KMS-11 (cell line): ENCODE data around the gene ZNF740.

Experiments
- H2AFZ ChIP-seq: fragments of 200-600 bp; sonication (generic); 2 replicates; pipeline ENCODE4 v1.6.1; 2016; ENCODE audit warnings: antibody characterized with exemption, mixed run types, low read depth
- H3K27ac ChIP-seq: fragments of 200-600 bp; sonication (generic); 2 replicates; pipeline ENCODE4 v1.6.1; 2016; ENCODE audit warnings: mild to moderate bottlenecking, mixed run types
- H3K27me3 ChIP-seq: fragments of 200-600 bp; sonication (generic); 2 replicates; pipeline ENCODE4 v1.6.1; 2017; ENCODE audit warnings: mild to moderate bottlenecking, low read depth, mixed run types, moderate library complexity; ENCODE audit not compliant: insufficient read depth
- H3K36me3 ChIP-seq: fragments of 200-600 bp; sonication (generic); 2 replicates; pipeline ENCODE4 v1.6.1; 2017; ENCODE audit warnings: mild to moderate bottlenecking, mixed run types; ENCODE audit not compliant: insufficient read depth
- H3K4me1 ChIP-seq: fragments of 200-600 bp; sonication (generic); 2 replicates; pipeline ENCODE4 v1.6.1; 2016; ENCODE audit warnings: mild to moderate bottlenecking, low read depth, mixed run types; ENCODE audit not compliant: poor library complexity, severe bottlenecking
- H3K4me2 ChIP-seq: fragments of 200-600 bp; sonication (generic); 2 replicates; pipeline ENCODE4 v1.7.0; 2016; ENCODE audit warnings: mild to moderate bottlenecking, mixed run types
- H3K4me3 ChIP-seq: fragments of 200-600 bp; sonication (generic); IDR thresholded peaks from 2 replicates; pipeline ENCODE4 v1.6.1; 2017; ENCODE audit warnings: low read depth, low read length, mixed read lengths; ENCODE audit not compliant: insufficient read depth
- H3K79me2 ChIP-seq: fragments of 200-600 bp; sonication (generic); 2 replicates; pipeline ENCODE4 v1.6.1; 2016; ENCODE audit warnings: low read depth, mixed run types; ENCODE audit not compliant: insufficient read depth
- H3K9ac ChIP-seq: fragments of 200-600 bp; sonication (generic); 2 replicates; pipeline ENCODE4 v1.6.1; 2016; ENCODE audit warnings: mild to moderate bottlenecking, mixed run types
- H4K20me1 ChIP-seq: fragments of 200-600 bp; sonication (generic); 2 replicates; pipeline ENCODE4 v1.6.1; 2016; ENCODE audit warnings: mild to moderate bottlenecking, mixed run types; ENCODE audit not compliant: insufficient read depth
- CTCF ChIP-seq: fragments of 200-600 bp; sonication (generic); conservative IDR thresholded peaks from 2 replicates; pipeline ENCODE4 v1.6.1; 2017; ENCODE audit warnings: low read depth, mild to moderate bottlenecking, antibody characterized with exemption, low read length, moderate library complexity, mixed read lengths

The ZNF740 gene

GRCh38 chr12:53210843-53211242 is 30.3 kb downstream of the ZNF740 start:
- peaks cover 64% of the 10 kb centered on the region for H3K4me1 ChIP-seq
- no peak for TF ChIP-seq CTCF
- no peaks in the 10 kb centered on the region for H3K36me3 ChIP-seq
- peaks cover 32% of the 10 kb centered on the region for H3K79me2 ChIP-seq
- peak overlapping the region; percentile 6; the same call in 1 of the 2 replicates for H3K4me2 ChIP-seq
- H3K4me3 ChIP-seq: no peak overlapping the region
- H2AFZ ChIP-seq: no peak overlapping the region
- H3K27me3 ChIP-seq: no peaks in the 10 kb centered on the region
- H3K9ac ChIP-seq: no peak overlapping the region
- H4K20me1 ChIP-seq: no peaks in the 10 kb centered on the region
- no peak overlapping the region for H3K27ac ChIP-seq

GRCh38 chr12:53211476-53212381 is 31.2 kb downstream of the ZNF740 start:
- H3K79me2 ChIP-seq: peaks cover 24% of the 10 kb centered on the region
- no peak overlapping the region for H3K27ac ChIP-seq

DNA sequence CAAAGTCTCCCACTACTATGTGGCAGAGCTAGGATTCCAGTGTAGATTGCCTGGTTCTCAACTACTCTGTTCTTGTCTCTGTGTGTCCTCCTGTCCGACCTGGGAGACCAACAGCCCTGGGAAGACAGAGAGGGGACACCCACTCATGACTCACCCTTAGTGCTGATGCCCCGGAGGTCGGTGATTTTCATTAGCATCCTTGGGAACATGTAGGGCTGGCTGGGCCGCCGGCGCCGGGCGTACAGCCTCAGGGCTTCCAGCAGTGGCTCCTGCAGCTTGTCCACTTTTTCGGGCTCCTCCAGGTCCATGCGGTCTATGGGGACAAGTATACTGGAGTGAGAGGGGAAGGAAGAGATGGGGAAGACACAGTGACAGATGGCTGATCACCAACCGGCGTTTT is 32.4 kb downstream of the ZNF740 start:
- Histone ChIP-seq H4K20me1 (no peaks in the 10 kb centered on the region), H3K4me2 (peak overlapping the region; percentile 24; the same call in 1 of the 2 replicates), H3K27ac (no peak overlapping the region), H3K79me2 (peaks cover 24% of the 10 kb centered on the region), H3K36me3 (no peaks in the 10 kb centered on the region), H3K27me3 (no peaks in the 10 kb centered on the region), H3K9ac (no peak overlapping the region), H3K4me3 (no peak overlapping the region), H3K4me1 (peaks cover 68% of the 10 kb centered on the region), H2AFZ (no peak overlapping the region)
- no peak for TF ChIP-seq CTCF

More at GRCh38 chr12:53211476-53212381, 31.2 kb downstream of the ZNF740 start:
- no peak overlapping the region for H2AFZ ChIP-seq
- no peaks in the 10 kb centered on the region for H4K20me1 ChIP-seq
- no peak overlapping the region for H3K4me3 ChIP-seq
- H3K4me1 ChIP-seq: peaks cover 64% of the 10 kb centered on the region
- no peak overlapping the region for H3K9ac ChIP-seq
- no peaks in the 10 kb centered on the region for H3K27me3 ChIP-seq
- H3K4me2 ChIP-seq: no peak overlapping the region
- TF ChIP-seq CTCF: peak; percentile 78
- H3K36me3 ChIP-seq: no peaks in the 10 kb centered on the region

GRCh38 chr12:53213348-53213747 is 32.8 kb downstream of the ZNF740 start:
- no peak overlapping the region for H3K27ac ChIP-seq
- no peaks in the 10 kb centered on the region for H3K27me3 ChIP-seq
- H3K9ac ChIP-seq: no peak overlapping the region
- no peak overlapping the region for H2AFZ ChIP-seq
- H3K4me2 ChIP-seq: peak overlapping the region; percentile 24; the same call in 1 of the 2 replicates
- peaks cover 24% of the 10 kb centered on the region; the same call in 1 of the 2 replicates for H3K79me2 ChIP-seq
- peaks cover 68% of the 10 kb centered on the region for H3K4me1 ChIP-seq
- no peaks in the 10 kb centered on the region for H4K20me1 ChIP-seq
- no peak overlapping the region for H3K4me3 ChIP-seq
- no peaks in the 10 kb centered on the region for H3K36me3 ChIP-seq
- TF ChIP-seq CTCF: peak; percentile 100
